Measurements from ENCODE around the gene TRAM2. TPM values are rescaled to one million over a fixed set of nuclear protein-coding genes. Genes with fewer than 3 reads are reported as not detected.

Gene TRAM2
- total RNA-seq, 1 experiment from 2014 or later = 13.4 TPM

DNA sequence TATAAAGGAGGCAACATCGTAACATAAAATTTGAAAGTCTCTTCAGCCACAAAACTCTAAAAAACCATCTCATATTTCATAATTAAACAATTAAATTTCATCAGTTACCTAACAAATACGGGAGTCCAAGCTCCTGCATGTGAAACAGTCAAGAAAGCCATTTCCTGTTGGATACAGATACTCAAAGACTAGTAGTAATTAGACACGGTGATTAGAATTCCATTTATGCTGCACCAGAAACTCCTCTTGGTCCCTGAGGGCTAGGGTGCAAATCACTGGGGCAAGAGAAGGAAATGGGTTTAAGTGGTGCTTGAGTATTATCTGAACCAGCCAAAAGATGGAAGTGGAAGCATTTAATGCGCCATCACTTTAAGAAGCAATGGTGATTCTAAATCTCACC, 27.4 kb downstream of the TRAM2 start (continued):
- TF ChIP-seq, protein P1, sequence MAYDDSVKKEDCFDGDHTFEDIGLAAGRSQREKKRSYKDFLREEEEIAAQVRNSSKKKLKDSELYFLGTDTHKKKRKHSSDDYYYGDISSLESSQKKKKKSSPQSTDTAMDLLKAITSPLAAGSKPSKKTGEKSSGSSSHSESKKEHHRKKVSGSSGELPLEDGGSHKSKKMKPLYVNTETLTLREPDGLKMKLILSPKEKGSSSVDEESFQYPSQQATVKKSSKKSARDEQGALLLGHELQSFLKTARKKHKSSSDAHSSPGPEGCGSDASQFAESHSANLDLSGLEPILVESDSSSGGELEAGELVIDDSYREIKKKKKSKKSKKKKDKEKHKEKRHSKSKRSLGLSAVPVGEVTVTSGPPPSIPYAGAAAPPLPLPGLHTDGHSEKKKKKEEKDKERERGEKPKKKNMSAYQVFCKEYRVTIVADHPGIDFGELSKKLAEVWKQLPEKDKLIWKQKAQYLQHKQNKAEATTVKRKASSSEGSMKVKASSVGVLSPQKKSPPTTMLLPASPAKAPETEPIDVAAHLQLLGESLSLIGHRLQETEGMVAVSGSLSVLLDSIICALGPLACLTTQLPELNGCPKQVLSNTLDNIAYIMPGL (CRISPR knock-in tag; IDR thresholded peaks at IDR 0.05) = no peak
- TF ChIP-seq, protein P2, sequence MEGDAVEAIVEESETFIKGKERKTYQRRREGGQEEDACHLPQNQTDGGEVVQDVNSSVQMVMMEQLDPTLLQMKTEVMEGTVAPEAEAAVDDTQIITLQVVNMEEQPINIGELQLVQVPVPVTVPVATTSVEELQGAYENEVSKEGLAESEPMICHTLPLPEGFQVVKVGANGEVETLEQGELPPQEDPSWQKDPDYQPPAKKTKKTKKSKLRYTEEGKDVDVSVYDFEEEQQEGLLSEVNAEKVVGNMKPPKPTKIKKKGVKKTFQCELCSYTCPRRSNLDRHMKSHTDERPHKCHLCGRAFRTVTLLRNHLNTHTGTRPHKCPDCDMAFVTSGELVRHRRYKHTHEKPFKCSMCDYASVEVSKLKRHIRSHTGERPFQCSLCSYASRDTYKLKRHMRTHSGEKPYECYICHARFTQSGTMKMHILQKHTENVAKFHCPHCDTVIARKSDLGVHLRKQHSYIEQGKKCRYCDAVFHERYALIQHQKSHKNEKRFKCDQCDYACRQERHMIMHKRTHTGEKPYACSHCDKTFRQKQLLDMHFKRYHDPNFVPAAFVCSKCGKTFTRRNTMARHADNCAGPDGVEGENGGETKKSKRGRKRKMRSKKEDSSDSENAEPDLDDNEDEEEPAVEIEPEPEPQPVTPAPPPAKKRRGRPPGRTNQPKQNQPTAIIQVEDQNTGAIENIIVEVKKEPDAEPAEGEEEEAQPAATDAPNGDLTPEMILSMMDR (IDR thresholded peaks at IDR 0.05) = no peak
- TF ChIP-seq, protein P3, sequence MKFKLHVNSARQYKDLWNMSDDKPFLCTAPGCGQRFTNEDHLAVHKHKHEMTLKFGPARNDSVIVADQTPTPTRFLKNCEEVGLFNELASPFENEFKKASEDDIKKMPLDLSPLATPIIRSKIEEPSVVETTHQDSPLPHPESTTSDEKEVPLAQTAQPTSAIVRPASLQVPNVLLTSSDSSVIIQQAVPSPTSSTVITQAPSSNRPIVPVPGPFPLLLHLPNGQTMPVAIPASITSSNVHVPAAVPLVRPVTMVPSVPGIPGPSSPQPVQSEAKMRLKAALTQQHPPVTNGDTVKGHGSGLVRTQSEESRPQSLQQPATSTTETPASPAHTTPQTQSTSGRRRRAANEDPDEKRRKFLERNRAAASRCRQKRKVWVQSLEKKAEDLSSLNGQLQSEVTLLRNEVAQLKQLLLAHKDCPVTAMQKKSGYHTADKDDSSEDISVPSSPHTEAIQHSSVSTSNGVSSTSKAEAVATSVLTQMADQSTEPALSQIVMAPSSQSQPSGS (CRISPR knock-in tag; IDR thresholded peaks at IDR 0.05; ENCODE audit: borderline replicate concordance, low read depth) = no peak
- no peak for TF ChIP-seq JAZF1 (CRISPR knock-in tag; IDR thresholded peaks at IDR 0.05)

DNA sequence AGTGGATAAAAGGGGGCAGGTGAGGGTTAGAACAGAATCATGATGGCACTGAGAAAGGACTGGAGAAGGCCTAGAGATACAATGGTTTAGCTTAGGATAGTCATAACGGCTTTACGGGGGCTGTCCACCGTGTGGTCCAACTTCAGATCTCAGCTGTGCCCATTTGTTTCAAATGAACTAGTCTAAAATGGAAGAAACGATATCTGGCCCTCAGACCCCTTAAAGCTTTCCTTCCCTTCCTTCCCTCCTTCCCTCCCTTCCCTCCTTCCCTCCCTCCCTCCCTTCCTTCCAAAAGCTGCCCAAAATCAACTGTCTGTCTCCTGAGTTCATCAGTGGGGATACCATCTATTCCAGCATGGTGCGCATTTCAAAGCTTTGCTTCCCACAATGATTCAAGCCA, 27.9 kb downstream of the TRAM2 start:
- ChIA-PET CTCF (interaction anchor here (1.0 kb wide), 1 partner anchor 27 kb away, joined by 4 read pairs; no protein-coding TSS in a partner anchor), POLR2A (no interaction called here)
- TF ChIP-seq, protein P4, sequence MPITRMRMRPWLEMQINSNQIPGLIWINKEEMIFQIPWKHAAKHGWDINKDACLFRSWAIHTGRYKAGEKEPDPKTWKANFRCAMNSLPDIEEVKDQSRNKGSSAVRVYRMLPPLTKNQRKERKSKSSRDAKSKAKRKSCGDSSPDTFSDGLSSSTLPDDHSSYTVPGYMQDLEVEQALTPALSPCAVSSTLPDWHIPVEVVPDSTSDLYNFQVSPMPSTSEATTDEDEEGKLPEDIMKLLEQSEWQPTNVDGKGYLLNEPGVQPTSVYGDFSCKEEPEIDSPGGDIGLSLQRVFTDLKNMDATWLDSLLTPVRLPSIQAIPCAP (CRISPR knock-in tag; IDR thresholded peaks at IDR 0.05) = no peak
- TF ChIP-seq IRF2 (CRISPR knock-in tag; IDR thresholded peaks at IDR 0.05; ENCODE audit: borderline replicate concordance, low read depth) (no peak), PRRX2 (CRISPR knock-in tag; IDR thresholded peaks at IDR 0.05) (no peak), ETV6 (CRISPR knock-in tag; IDR thresholded peaks at IDR 0.05) (no peak), CREM (CRISPR knock-in tag; IDR thresholded peaks at IDR 0.05) (no peak), ATF1 (CRISPR knock-in tag; IDR thresholded peaks at IDR 0.05) (no peak), FOXK1 (CRISPR knock-in tag; IDR thresholded peaks at IDR 0.05) (no peak), EMX1 (CRISPR knock-in tag; IDR thresholded peaks at IDR 0.05) (no peak), ZNF219 (CRISPR knock-in tag; IDR thresholded peaks at IDR 0.05; ENCODE audit: borderline replicate concordance) (no peak), JUN (CRISPR knock-in tag; IDR thresholded peaks at IDR 0.05) (no peak), HMGA2 (CRISPR knock-in tag; IDR thresholded peaks at IDR 0.05) (no peak), ZNF423 (CRISPR knock-in tag; IDR thresholded peaks at IDR 0.05) (no peak), FOXP1 (CRISPR knock-in tag; IDR thresholded peaks at IDR 0.05; ENCODE audit: borderline replicate concordance) (no peak), ZNF396 (CRISPR knock-in tag; IDR thresholded peaks at IDR 0.05; ENCODE audit: borderline replicate concordance) (no peak), GTF2I (CRISPR knock-in tag; conservative IDR thresholded peaks at IDR 0.05) (no peak), RORB (CRISPR knock-in tag; IDR thresholded peaks at IDR 0.05) (no peak)
- TF ChIP-seq, protein P5, sequence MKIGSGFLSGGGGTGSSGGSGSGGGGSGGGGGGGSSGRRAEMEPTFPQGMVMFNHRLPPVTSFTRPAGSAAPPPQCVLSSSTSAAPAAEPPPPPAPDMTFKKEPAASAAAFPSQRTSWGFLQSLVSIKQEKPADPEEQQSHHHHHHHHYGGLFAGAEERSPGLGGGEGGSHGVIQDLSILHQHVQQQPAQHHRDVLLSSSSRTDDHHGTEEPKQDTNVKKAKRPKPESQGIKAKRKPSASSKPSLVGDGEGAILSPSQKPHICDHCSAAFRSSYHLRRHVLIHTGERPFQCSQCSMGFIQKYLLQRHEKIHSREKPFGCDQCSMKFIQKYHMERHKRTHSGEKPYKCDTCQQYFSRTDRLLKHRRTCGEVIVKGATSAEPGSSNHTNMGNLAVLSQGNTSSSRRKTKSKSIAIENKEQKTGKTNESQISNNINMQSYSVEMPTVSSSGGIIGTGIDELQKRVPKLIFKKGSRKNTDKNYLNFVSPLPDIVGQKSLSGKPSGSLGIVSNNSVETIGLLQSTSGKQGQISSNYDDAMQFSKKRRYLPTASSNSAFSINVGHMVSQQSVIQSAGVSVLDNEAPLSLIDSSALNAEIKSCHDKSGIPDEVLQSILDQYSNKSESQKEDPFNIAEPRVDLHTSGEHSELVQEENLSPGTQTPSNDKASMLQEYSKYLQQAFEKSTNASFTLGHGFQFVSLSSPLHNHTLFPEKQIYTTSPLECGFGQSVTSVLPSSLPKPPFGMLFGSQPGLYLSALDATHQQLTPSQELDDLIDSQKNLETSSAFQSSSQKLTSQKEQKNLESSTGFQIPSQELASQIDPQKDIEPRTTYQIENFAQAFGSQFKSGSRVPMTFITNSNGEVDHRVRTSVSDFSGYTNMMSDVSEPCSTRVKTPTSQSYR (CRISPR knock-in tag; IDR thresholded peaks at IDR 0.05) = no peak
- TF ChIP-seq, protein P6, sequence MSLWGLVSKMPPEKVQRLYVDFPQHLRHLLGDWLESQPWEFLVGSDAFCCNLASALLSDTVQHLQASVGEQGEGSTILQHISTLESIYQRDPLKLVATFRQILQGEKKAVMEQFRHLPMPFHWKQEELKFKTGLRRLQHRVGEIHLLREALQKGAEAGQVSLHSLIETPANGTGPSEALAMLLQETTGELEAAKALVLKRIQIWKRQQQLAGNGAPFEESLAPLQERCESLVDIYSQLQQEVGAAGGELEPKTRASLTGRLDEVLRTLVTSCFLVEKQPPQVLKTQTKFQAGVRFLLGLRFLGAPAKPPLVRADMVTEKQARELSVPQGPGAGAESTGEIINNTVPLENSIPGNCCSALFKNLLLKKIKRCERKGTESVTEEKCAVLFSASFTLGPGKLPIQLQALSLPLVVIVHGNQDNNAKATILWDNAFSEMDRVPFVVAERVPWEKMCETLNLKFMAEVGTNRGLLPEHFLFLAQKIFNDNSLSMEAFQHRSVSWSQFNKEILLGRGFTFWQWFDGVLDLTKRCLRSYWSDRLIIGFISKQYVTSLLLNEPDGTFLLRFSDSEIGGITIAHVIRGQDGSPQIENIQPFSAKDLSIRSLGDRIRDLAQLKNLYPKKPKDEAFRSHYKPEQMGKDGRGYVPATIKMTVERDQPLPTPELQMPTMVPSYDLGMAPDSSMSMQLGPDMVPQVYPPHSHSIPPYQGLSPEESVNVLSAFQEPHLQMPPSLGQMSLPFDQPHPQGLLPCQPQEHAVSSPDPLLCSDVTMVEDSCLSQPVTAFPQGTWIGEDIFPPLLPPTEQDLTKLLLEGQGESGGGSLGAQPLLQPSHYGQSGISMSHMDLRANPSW (CRISPR knock-in tag; conservative IDR thresholded peaks at IDR 0.05; ENCODE audit: low read depth) = no peak
- TF ChIP-seq, protein P7, sequence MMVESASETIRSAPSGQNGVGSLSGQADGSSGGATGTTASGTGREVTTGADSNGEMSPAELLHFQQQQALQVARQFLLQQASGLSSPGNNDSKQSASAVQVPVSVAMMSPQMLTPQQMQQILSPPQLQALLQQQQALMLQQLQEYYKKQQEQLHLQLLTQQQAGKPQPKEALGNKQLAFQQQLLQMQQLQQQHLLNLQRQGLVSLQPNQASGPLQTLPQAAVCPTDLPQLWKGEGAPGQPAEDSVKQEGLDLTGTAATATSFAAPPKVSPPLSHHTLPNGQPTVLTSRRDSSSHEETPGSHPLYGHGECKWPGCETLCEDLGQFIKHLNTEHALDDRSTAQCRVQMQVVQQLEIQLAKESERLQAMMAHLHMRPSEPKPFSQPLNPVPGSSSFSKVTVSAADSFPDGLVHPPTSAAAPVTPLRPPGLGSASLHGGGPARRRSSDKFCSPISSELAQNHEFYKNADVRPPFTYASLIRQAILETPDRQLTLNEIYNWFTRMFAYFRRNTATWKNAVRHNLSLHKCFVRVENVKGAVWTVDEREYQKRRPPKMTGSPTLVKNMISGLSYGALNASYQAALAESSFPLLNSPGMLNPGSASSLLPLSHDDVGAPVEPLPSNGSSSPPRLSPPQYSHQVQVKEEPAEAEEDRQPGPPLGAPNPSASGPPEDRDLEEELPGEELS (CRISPR knock-in tag; IDR thresholded peaks at IDR 0.05) = no peak
- TF ChIP-seq, protein P8, sequence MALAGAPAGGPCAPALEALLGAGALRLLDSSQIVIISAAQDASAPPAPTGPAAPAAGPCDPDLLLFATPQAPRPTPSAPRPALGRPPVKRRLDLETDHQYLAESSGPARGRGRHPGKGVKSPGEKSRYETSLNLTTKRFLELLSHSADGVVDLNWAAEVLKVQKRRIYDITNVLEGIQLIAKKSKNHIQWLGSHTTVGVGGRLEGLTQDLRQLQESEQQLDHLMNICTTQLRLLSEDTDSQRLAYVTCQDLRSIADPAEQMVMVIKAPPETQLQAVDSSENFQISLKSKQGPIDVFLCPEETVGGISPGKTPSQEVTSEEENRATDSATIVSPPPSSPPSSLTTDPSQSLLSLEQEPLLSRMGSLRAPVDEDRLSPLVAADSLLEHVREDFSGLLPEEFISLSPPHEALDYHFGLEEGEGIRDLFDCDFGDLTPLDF (CRISPR knock-in tag; IDR thresholded peaks at IDR 0.05) = no peak
- no peak overlapping the region for H3K27ac Mint-ChIP-seq
- no peak for ATAC-seq
- H3K27me3 Mint-ChIP-seq (ENCODE audit: low read depth) = no peaks in the 10 kb centered on the region
- no peak overlapping the region for H3K4me3 Mint-ChIP-seq
- H3K9me3 Mint-ChIP-seq = no peaks in the 10 kb centered on the region
- DNase-seq (ENCODE audit: low spot score) = no peak
- peaks cover 72% of the 10 kb centered on the region for H3K4me1 Mint-ChIP-seq
- H3K36me3 Mint-ChIP-seq = no peaks in the 10 kb centered on the region
